WTC11 (cell line): ENCODE results near the gene SLC25A20.

Experiments
- ATF2 ChIP-seq: sonication (generic); formaldehyde crosslinking; IDR thresholded peaks from 2 replicates; pipeline ENCODE4 v1.8.1; 2022; ENCODE audit warnings: low read depth, missing genetic modification reagents, borderline replicate concordance
- ATF3 ChIP-seq: sonication (generic); formaldehyde crosslinking; conservative IDR thresholded peaks from 2 replicates; pipeline ENCODE4 v1.8.1; 2022; ENCODE audit warnings: mild to moderate bottlenecking, missing genetic modification reagents
- CBFB ChIP-seq: sonication (generic); formaldehyde crosslinking; IDR thresholded peaks from 2 replicates; pipeline ENCODE4 v1.8.1; 2022; ENCODE audit warnings: mild to moderate bottlenecking, low read depth, missing genetic modification reagents
- CTCF ChIP-seq: fragments of 200-600 bp; IDR thresholded peaks from 2 replicates; pipeline ENCODE4 v1.8.0; 2022; ENCODE audit warnings: antibody characterized with exemption
- JUN ChIP-seq: sonication (generic); formaldehyde crosslinking; IDR thresholded peaks from 2 replicates; pipeline ENCODE4 v1.8.0; 2023; ENCODE audit warnings: mild to moderate bottlenecking, missing genetic modification reagents
- PREB ChIP-seq: sonication (generic); formaldehyde crosslinking; IDR thresholded peaks from 2 replicates; pipeline ENCODE4 v1.8.1; 2022; ENCODE audit warnings: mild to moderate bottlenecking, missing genetic modification reagents, moderate library complexity, borderline replicate concordance

GRCh38 chr3:48927928-48928327, 29.2 kb upstream of the SLC25A20 start:
- TF ChIP-seq CTCF (no peak), PREB (no peak), ATF2 (no peak), CBFB (no peak), ATF3 (no peak), JUN (CRISPR knock-in tag) (no peak)
